ENCODE data around the gene CENPM.
"Not testable (repeated sequence)": the region's sequence is repeated elsewhere in the genome, so short reads cannot be mapped to it uniquely, and the experiment has no call there.

Gene CENPM

GRCh38 chr22:41966225-41966606 is 19.3 kb upstream of the CENPM start:
- DNase-seq = no peak

DNA sequence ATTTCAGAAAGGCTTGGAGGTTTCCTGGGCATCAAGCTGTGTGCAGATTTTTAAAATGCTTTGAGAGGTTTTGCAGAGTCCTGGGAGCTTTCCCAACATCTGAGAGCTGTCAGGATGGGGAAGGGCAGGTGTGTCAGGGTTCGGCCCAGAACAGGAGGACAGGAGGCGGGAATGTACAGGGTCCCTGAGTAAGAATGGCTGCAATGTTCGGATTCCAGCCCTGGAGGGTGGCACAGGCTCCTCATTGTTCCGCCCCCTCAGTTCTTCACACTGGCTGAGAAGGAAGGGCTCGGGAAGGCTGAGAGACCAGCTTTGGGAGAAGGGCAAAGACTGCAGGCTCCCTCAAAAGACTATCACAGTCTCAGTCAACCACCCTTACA is 17.1 kb upstream of the CENPM start:
- no peak for DNase-seq

- DNase-seq = no peak
These were observed 16.6 kb upstream of the CENPM start for GRCh38 chr22:41963453-41964111.

DNA sequence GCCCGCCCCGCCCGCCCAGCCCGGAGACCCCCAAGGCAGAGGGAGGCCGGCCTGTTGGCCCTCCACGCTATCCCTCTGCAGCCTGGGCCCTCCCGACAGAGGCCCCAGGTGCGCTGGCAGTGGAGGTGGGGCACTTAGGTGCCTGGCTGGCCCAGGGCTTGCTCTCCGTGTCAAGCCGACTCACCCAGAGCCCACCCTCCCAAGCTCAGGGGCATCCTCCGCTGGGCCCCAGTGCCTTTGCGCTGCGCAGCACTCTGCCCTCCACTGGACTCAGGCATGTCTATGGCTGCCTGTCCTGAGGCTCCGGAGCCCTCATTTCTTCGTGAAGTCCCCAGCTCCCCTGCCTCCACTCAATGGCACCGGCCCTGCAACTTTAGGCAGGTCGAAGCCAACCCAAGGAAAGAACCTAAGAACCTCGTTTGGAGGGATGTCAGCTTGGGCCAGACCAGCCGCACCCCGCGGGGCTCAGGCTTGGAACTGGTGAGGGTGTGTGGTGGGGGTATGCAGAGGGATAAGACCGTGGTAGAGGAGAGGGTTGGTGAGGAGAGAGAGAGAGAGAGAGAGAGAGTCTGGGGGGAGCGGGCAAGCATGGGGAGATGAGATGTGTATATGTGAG is 11.1 kb upstream of the CENPM start:
- DNase-seq = no peak

DNA sequence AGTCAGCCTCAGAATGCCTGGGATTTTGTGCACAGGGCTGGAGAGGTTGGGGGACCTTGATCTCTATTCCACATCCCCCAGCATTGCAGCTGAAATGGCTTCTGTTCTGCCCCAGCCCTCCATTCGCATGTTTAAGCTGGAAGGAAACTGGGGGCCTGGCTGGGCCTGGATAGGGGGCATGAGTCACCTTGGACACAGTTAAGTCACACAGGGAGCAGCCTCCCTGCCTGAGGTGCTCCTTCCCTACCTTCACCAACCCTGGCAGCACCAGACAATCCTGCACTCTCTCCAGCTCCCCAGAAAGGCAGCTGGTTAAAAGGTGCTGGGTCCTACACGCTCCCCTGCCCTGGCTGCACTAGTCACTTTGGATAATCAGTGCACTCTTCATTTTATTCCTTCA is 5.8 kb upstream of the CENPM start:
- DNase-seq = no peak

DNA sequence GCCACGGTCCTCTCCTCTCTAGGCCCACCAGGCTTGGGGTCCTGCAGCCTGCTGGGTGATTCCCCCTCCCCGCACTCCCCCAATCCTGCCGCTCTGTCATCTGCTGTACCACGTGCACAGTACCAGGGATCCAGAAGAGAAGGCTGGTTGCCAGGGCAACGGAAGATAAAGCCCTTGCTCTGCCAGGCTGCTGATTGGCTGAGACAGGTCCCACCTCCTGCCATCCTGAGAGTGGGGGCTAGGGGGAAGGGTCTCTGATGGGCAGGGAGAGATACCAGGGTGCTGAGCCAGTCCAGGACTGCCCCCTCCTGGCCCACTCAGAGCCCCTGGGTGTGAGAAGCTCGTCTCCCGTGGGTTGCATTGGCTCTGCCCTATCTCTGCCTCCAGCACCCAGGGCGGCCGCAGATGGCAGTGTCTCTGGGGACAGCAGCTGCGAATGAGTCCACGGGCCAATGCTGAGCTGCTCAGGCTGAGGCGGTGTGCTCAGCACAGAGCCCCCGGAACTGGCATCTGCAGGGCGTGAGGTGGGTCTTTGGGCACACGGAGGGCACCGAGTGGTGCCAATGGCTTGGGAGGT is 5.0 kb upstream of the CENPM start, which contains the start of gene SMIM45:
Gene SMIM45, plus strand, starts transcription at position 253 of the 577 bp plus-strand sequence.
- peak; percentile 40 for DNase-seq

DNA sequence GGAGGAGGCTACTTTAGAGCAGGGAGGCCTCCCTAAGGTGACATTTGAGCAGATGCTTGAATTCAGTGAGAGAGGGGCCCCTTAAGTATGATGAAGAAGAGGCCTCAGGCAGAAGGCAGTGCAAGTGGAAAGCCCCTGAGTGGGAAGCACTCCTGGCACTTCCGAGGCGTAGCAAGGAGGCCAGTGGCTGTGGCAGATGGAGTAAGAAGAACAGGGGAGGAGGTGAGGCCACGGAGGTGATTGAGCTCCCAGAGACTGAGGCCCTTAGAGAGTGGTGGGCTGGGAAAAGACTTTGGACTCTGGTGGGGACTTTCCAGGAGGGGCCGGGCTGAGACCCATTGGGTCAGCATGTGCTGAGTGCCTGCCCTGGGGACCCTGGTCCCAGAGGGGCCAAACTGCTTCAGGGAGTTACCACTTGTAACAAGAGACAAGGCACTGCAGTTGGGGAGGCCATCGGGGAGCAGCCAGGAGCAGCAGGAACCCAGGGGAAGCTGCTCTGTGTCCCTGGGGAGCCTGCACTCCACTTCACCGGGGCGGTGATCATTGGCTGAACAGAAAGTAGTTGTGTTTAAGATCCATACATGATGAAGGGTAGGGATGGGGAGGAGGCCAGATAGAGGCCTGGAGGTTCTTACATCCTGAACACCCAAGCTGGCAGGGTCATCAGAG is 2.5 kb upstream of the CENPM start:
- no peak for DNase-seq

DNA sequence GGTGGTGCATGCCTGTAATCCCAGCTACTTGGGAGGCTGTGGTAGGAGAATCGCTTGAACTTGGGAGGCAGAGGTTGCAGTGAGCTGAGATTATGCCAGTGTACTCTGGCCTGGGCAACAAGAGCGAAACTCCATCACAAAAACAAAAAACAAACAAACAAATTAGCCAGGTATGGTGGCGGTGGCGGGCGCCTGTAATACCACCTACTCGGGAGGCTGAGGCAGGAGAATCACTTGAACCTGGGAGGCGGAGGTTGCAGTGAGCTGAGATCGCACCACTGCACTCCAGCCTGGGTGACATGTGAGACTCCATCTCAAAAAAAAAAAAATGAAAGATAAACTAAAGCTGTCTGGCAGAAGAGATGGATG is 2.0 kb upstream of the CENPM start:
- not testable (repeated sequence) for DNase-seq

- no peak for DNase-seq
These were observed 1.2 kb upstream of the CENPM start for GRCh38 chr22:41948142-41948541.

DNA sequence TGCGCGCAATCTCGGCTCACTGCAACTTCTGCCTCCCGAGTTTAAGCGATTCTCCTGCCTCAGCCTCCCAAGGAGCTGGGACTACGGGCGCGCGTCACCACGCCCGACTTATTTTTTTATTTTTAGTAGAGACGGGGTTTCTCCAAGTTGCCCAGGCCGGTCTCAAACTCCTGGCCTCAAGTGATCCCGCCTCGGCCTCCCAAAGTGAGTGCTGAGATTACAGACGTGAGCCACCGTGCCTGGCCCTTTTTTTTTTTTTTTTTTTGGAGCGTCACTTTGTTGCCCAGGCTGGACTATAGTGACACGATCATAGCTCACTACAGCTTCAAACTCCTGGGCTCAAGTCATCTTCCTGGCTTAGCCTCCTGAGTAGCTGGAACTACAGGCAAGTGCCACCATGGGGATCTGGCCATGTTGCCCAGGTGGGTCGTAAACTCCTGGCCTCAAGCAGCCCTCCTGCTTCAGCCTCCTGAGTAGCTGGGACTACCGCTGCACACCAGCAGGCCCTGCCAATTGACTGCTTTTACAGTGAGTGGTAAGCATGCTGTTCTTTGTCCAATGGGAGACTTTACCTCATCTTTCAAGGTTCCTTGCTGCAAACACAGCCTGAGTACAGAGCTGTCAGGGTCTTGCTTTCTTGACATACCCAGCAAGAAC is 600 bp upstream of the CENPM start:
- DNase-seq = no peak

GRCh38 chr22:41943661-41944209 is 3.2 kb downstream of the CENPM start:
- no peak for DNase-seq

- DNase-seq = peak; percentile 88
These were observed 5.9 kb downstream of the CENPM start for GRCh38 chr22:41940832-41941765.

DNA sequence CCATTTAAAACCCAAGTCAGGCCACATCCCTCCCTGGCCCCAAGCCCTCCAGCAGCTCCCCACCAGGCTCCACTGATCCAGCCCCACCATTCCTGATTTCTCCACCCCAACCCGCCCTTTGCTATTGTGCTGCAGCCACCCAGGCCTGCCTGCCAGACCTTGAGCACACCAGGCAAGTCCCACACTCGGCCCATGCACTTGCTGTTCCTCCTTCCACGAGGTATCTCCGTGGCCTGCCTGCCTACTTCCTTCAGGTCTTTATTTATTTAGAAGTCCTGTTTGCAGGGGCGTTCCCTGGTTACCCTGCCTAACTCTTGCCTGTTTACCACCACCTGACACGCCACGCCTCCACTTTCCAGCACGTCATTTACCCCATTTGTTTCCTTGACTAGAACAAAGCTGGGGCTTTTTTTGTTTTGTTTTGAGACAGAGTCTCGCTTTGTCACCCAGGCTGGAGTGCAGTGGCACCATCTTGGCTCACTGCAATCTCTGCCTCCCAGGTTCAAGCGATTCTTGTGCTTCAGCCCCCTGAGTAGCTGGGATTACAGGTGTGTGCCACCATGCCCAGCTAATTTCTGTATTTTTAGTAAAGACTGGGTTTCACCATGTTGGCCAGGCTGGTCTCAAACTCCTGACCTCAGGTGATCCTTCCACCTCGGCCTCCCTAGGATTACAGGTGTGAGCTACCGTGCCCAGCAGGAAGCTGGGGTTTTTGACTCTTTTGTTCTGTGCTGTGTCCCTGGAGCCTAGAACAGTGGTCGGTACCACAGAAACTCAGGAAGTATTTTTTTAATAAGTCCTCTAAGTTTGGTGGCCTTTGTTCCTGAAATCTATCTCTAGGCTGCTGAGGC is 6.7 kb downstream of the CENPM start:
- peak; percentile 98 for DNase-seq

DNA sequence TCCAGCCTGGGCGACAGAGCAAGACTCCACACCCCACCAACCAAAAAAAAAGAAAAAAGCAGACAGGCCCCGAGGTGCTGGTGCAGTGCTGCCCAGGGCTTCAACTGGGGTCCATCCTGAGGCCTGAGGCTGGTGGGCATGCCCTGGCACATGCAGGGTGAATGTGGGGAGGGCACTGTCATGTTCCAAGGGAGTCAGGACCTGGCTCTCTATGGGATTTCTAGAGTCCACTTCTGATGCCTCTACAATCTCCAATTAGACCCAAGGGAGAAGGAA is 10.1 kb downstream of the CENPM start:
- DNase-seq = no peak

DNA sequence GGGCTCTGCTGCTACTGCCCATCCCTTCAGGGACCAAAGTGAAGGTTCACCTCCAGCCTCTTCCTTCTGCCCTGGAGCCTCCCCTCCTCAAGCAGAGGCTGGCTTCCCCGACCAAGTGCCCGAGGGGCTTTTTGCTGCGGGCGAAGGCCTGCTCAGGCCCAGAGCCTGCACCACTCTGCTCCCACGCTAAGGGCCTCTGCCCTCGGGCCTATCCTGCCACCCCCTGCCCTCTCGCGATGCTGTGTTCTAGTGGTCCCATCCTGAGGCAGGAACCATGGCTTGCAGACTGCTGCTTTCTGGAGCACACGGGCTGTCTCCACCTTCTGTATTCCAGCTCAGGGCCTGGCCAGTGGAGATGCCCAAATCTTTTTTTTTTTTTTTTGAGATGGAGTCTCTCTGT is 11.4 kb downstream of the CENPM start:
- no peak for DNase-seq

DNA sequence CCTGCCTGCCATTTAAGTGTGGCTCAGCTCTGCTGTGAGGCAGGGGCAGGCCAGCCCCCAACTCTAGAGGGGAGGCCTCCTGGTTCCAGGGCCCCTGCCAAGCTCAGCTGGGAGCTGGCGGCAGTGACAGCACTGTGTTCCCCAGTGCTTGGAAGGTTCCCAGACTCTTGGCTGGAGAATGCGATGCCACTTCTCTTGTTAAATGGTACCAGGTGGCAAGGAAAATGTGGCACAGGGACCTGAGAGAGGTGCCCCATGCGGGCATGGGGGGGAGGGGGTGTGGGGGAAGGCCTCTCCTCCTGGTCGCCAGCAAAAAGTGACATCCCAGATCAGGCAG is 12.0 kb downstream of the CENPM start:
- no peak for DNase-seq

- DNase-seq = no peak
These were observed 12.5 kb downstream of the CENPM start for GRCh38 chr22:41934284-41935014.

GRCh38 chr22:41933411-41934177 is 13.4 kb downstream of the CENPM start:
- DNase-seq = no peak

DNA sequence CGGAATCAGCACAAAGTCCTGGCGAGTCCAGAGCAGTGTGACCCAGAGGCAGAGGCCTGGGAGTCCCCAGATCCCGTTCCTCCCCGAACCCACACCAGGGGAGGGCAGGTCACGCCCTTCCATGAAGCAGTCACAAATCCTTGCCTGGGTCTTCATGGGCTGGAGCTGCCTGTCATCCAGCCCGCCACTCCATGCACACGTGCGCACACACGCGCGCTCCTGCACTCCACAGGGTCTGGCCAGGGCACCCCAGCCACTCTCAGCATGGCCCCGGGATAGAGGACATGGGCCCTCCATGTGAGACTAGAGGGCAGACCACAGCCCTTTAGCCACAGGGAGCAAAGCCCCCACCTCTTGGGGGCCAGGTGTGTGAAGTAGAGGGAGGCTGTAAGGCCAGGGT is 14.6 kb downstream of the CENPM start:
- DNase-seq = no peak

DNA sequence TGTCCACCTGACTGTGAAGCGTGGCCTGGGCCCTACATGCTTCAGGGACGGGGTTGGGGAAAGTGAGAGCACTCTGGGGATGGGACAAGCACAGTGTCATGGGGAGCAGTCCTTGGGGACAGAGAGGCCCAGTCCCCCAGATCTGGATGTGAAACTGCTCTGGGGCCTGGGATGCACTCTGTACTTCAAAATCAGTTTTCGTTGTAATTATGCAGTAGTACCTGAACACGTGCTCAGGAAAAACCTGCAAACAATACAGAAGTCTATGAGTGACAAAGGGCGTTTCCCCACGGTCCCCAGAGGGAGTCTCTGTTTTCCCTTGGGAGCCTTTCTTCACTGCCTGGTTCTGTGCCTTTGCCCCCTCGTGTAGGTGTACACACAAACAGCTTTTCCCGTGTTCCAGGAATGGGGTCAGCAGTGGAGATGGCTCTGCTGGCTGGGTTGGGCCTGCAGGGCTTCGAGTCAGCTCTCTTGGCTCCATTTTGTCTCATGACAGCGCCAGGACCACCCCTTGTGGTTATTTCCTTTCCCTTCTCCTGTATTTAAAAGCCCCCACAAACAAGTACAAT is 15.2 kb downstream of the CENPM start:
- DNase-seq = peak; percentile 61
